ENCODE data around the gene PDE11A.
A peak's percentile ranks its signal among the peaks of the same experiment; 100 is the strongest.

PDE11A gene

GRCh38 chr2:177989029-177989885, 83.3 kb downstream of the PDE11A start:
- peak; percentile 59; the same call in 2 of the 3 replicates for ATAC-seq
- no peak for TF ChIP-seq ISL1 (CRISPR knock-in tag; IDR thresholded peaks at IDR 0.05)
- no peak for TF ChIP-seq ZNF565 (CRISPR knock-in tag; conservative IDR thresholded peaks at IDR 0.05; ENCODE audit: low read depth)
- TF ChIP-seq ZNF70 (CRISPR knock-in tag; IDR thresholded peaks at IDR 0.05), result no peak
- TF ChIP-seq CSRNP3 (CRISPR knock-in tag; IDR thresholded peaks at IDR 0.05), result no peak
- no peak for TF ChIP-seq ZFP3 (CRISPR knock-in tag; IDR thresholded peaks at IDR 0.05)

GRCh38 chr2:177984749-177985148, 87.8 kb downstream of the PDE11A start:
- no peak for TF ChIP-seq GLIS3 (CRISPR knock-in tag; IDR thresholded peaks at IDR 0.05)
- no peak for TF ChIP-seq ZNF565 (CRISPR knock-in tag; conservative IDR thresholded peaks at IDR 0.05; ENCODE audit: low read depth)
- no peak for TF ChIP-seq ARNTL (CRISPR knock-in tag; IDR thresholded peaks at IDR 0.05; ENCODE audit: borderline replicate concordance, low read depth)
- TF ChIP-seq POU6F1 (CRISPR knock-in tag; IDR thresholded peaks at IDR 0.05; ENCODE audit: borderline replicate concordance, low read depth), result no peak
- peak; percentile 38; the same call in 1 of the 3 replicates for ATAC-seq

GRCh38 chr2:177983183-177983788, 89.3 kb downstream of the PDE11A start:
- no peak for TF ChIP-seq BACH2 (CRISPR knock-in tag; IDR thresholded peaks at IDR 0.05; ENCODE audit: borderline replicate concordance)
- no peak for TF ChIP-seq TCF4 (CRISPR knock-in tag; IDR thresholded peaks at IDR 0.05; ENCODE audit: borderline replicate concordance)
- no peak for TF ChIP-seq TSHZ2 (CRISPR knock-in tag; IDR thresholded peaks at IDR 0.05)
- no peak for TF ChIP-seq ZFP3 (CRISPR knock-in tag; IDR thresholded peaks at IDR 0.05)
- TF ChIP-seq PPARA (CRISPR knock-in tag; IDR thresholded peaks at IDR 0.05; ENCODE audit: borderline replicate concordance), result no peak
- TF ChIP-seq RARB (CRISPR knock-in tag; IDR thresholded peaks at IDR 0.05), result no peak
- TF ChIP-seq ZFP30 (CRISPR knock-in tag; IDR thresholded peaks at IDR 0.05), result no peak
- no peak for TF ChIP-seq ESRRG (CRISPR knock-in tag; IDR thresholded peaks at IDR 0.05)
- TF ChIP-seq ZNF8 (CRISPR knock-in tag; IDR thresholded peaks at IDR 0.05), result no peak
- TF ChIP-seq CSRNP3 (CRISPR knock-in tag; IDR thresholded peaks at IDR 0.05), result no peak
- no peak for TF ChIP-seq ISL1 (CRISPR knock-in tag; IDR thresholded peaks at IDR 0.05)
- no peak for TF ChIP-seq POU6F1 (CRISPR knock-in tag; IDR thresholded peaks at IDR 0.05; ENCODE audit: borderline replicate concordance, low read depth)
- ATAC-seq, result peak; percentile 95

DNA sequence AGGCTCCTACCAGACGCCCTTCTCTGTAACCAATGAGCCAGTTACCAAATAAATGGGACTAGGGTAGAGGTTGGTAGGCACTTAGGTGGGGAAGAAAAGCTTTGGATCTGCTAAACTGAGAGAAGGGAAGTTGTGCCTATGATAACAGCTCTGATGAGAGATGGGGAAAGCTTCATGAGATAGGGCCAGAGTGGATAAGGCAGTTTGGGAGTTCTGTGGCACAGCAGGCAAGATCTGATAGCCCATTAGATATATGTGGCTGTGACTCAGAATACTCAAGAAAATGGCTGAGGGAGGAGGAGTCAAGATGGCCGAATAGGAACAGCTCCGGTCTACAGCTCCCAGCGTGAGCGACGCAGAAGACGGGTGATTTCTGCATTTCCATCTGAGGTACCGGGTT, 99.8 kb downstream of the PDE11A start:
- no peak for ATAC-seq
- TF ChIP-seq ZNF70 (CRISPR knock-in tag; IDR thresholded peaks at IDR 0.05), result no peak
- TF ChIP-seq ISL1 (CRISPR knock-in tag; IDR thresholded peaks at IDR 0.05), result no peak
- TF ChIP-seq TOX (CRISPR knock-in tag; IDR thresholded peaks at IDR 0.05; ENCODE audit: borderline replicate concordance), result no peak
- no peak for TF ChIP-seq PPARA (CRISPR knock-in tag; IDR thresholded peaks at IDR 0.05; ENCODE audit: borderline replicate concordance)
- TF ChIP-seq PATZ1 (CRISPR knock-in tag; IDR thresholded peaks at IDR 0.05; ENCODE audit: borderline replicate concordance), result no peak
- TF ChIP-seq ZFP3 (CRISPR knock-in tag; IDR thresholded peaks at IDR 0.05), result no peak
- TF ChIP-seq ZNF565 (CRISPR knock-in tag; conservative IDR thresholded peaks at IDR 0.05; ENCODE audit: low read depth), result no peak
- no peak for TF ChIP-seq ZFP30 (CRISPR knock-in tag; IDR thresholded peaks at IDR 0.05)
- no peak for TF ChIP-seq CSDC2 (CRISPR knock-in tag; IDR thresholded peaks at IDR 0.05)
- no peak for TF ChIP-seq ZNF8 (CRISPR knock-in tag; IDR thresholded peaks at IDR 0.05)
- no peak for TF ChIP-seq ZC3H10 (CRISPR knock-in tag; IDR thresholded peaks at IDR 0.05)
